ENCODE data around the gene TIGD3. TPM values are rescaled to one million over a fixed set of nuclear protein-coding genes. Genes with fewer than 3 reads are reported as not detected.

TIGD3 gene
- total and polyA plus RNA-seq, 2 of the 13 experiments (the other 11 are each of a cell fraction or from before 2014, with no cell fraction given): 0.49 to 4.9 TPM

- TF ChIP-seq AFF4 (CRISPR knock-in tag; IDR thresholded peaks at IDR 0.05) (no peak), TOE1 (CRISPR knock-in tag; IDR thresholded peaks at IDR 0.05) (no peak), EEA1 (CRISPR knock-in tag; IDR thresholded peaks at IDR 0.05; ENCODE audit: borderline replicate concordance) (peak; percentile 47; the same call in 1 of the 2 replicates), ZNF280D (CRISPR knock-in tag; IDR thresholded peaks at IDR 0.05) (no peak), KAT7 (CRISPR knock-in tag; IDR thresholded peaks at IDR 0.05; ENCODE audit: borderline replicate concordance) (no peak), FOXO1 (CRISPR knock-in tag; IDR thresholded peaks at IDR 0.05) (0 out of 2 replicates have a peak, but pooled peaks have one; percentile 40), GATAD2A (CRISPR knock-in tag; IDR thresholded peaks at IDR 0.05) (peak; percentile 78), ZKSCAN1 (IDR thresholded peaks at IDR 0.05; ENCODE audit: low read length) (no peak), DMAP1 (CRISPR knock-in tag; IDR thresholded peaks at IDR 0.05) (0 out of 2 replicates have a peak, but pooled peaks have one; percentile 8), ZNF430 (CRISPR knock-in tag; IDR thresholded peaks at IDR 0.05) (peak; percentile 74), LCORL (IDR thresholded peaks at IDR 0.05) (no peak), LCORL (CRISPR knock-in tag; IDR thresholded peaks at IDR 0.05) (peak; percentile 41; the same call in 1 of the 2 replicates), SMAD3 (CRISPR knock-in tag; IDR thresholded peaks at IDR 0.05) (no peak), POLR2AphosphoS5 (IDR thresholded peaks at IDR 0.05; ENCODE audit: low read depth, low read length) (peak; percentile 61), ZNF33B (CRISPR knock-in tag; IDR thresholded peaks at IDR 0.05) (no peak), MBNL3 (CRISPR knock-in tag; conservative IDR thresholded peaks at IDR 0.05) (no peak), AHDC1 (CRISPR knock-in tag; IDR thresholded peaks at IDR 0.05; ENCODE audit: borderline replicate concordance) (no peak), ZNF235 (CRISPR knock-in tag; IDR thresholded peaks at IDR 0.05; ENCODE audit: borderline replicate concordance) (0 out of 2 replicates have a peak, but pooled peaks have one; percentile 59)
Observed at GRCh38 chr11:65386307-65387140, 32.0 kb downstream of the TIGD3 start, which contains the start of gene FRMD8 (continued).
